Gastrocnemius medialis (tissue), 4 donors: ENCODE measurements around the gene CHN2. TPM values are rescaled to one million over a fixed set of nuclear protein-coding genes. Genes with fewer than 3 reads are reported as not detected.
A peak's percentile ranks its signal among the peaks of the same experiment; 100 is the strongest.

ENCODE experiments used
- ATAC-seq, 2 donors: fragments of 150-250 bp; one replicate each; pipeline ENCODE4 v1.9.1; 2016
- DNase-seq, 2 donors: peaks; one replicate each; pipeline ENCODE4 v3.0.0-alpha.2; 2019
- H3K27ac ChIP-seq, 4 donors: fragments of 200-600 bp; sonication (generic); 1 replicate in 1 of 4; 2 replicates in 3 of 4; pipeline ENCODE4 v1.5.1; 2016 to 2018; ENCODE audit warnings: mild to moderate bottlenecking in 2 of 4, moderate library complexity in 1 of 4
- H3K27me3 ChIP-seq, 3 donors: fragments of 200-600 bp; sonication (generic) in 2 of 3; 1 replicate in 1 of 3; 2 replicates in 2 of 3; pipeline versions ENCODE4 v1.5.1 to v1.6.0; 2016 to 2019; ENCODE audit warnings: mild to moderate bottlenecking in 1 of 3, moderate library complexity in 1 of 3
- H3K36me3 ChIP-seq, 2 donors: fragments of 200-600 bp; sonication (generic) in 1 of 2; one replicate each; pipeline ENCODE4 v1.5.1; 2017 to 2018
- H3K4me1 ChIP-seq, 2 donors: fragments of 200-600 bp; sonication (generic) in 1 of 2; one replicate each; pipeline ENCODE4 v1.5.1; 2016 to 2017; ENCODE audit warnings: mild to moderate bottlenecking in 2 of 2
- H3K4me3 ChIP-seq, 4 donors: fragments of 200-600 bp; sonication (generic) in 3 of 4; 1 replicate in 1 of 4; 2 replicates in 3 of 4; pipeline ENCODE4 v1.5.1; 2016 to 2019; ENCODE audit warnings: mild to moderate bottlenecking in 2 of 4
- H3K9me3 ChIP-seq, 3 donors: fragments of 200-600 bp; sonication (generic) in 2 of 3; 1 replicate in 1 of 3; 2 replicates in 2 of 3; pipeline ENCODE4 v1.5.1; 2016 to 2019
- CTCF ChIP-seq, 5 experiments: fragments of 450-650 bp in 3 of 5; fragments of 200-600 bp in 2 of 5; sonication (generic) in 2 of 5; IDR thresholded peaks in 4 of 5; conservative IDR thresholded peaks in 1 of 5; 1 replicate in 4 of 5; 2 replicates in 1 of 5; pipeline ENCODE4 v1.5.1; 2016 to 2019; ENCODE audit warnings: antibody characterized with exemption in 5 of 5, mild to moderate bottlenecking in 3 of 5, moderate library complexity in 3 of 5
- POLR2A ChIP-seq, 2 donors: fragments of 450-650 bp; IDR thresholded peaks; one replicate each; pipeline ENCODE4 v1.6.1; 2017; ENCODE audit warnings: antibody characterized with exemption in 2 of 2, mild to moderate bottlenecking in 2 of 2, moderate library complexity in 2 of 2
- in situ Hi-C, 4 donors: fragments of 200-750 bp; cut with MboI; loops; one replicate each; pipeline versions ENCODE4 v1.15.0 to v1.8.0; 2017; ENCODE audit warnings: low sequenced_read_pairs in 4 of 4
- intact Hi-C: fragments of 100-400 bp; cut with DNase I; formaldehyde crosslinking; loops from one replicate; pipeline ENCODE4 v1.15.1; 2023; ENCODE audit warnings: low total_unique reads
- total RNA-seq, 4 donors: library from RNA; depleted of rRNA; stranded (reverse); fragments of >200 nt; gene quantifications; one replicate each; pipeline versions ENCODE4 v1.1.0 to v1.2.3, GENCODE V29; 2016

CHN2 gene
- total RNA-seq, 4 donors from 2014 or later: 5.9 to 11.3 (median 8.2) TPM

GRCh38 chr7:29406366-29406765, 211.8 kb downstream of the CHN2 start:
- DNase-seq: no peak
- no peaks in the 10 kb centered on the region for H3K4me1 ChIP-seq
- H3K27ac ChIP-seq: no peak overlapping the region
- TF ChIP-seq CTCF (IDR thresholded peaks at IDR 0.05 in 4 of 5, conservative IDR thresholded peaks at IDR 0.05 in 1 of 5): no peak
- no peak for TF ChIP-seq POLR2A (IDR thresholded peaks at IDR 0.05)
- no peak for ATAC-seq
- no peaks in the 10 kb centered on the region for H3K9me3 ChIP-seq
- no peaks in the 10 kb centered on the region for H3K36me3 ChIP-seq
- in situ Hi-C loops: loop anchor here (5.0 to 25.0 kb wide), 7 partner anchors 212 to 484 kb away; partner anchors contain the start of gene CHN2 (in 2 of the 4)
- H3K4me3 ChIP-seq: no peak overlapping the region
- H3K27me3 ChIP-seq: no peaks in the 10 kb centered on the region
- intact Hi-C loops: loop anchor here (5.0 to 10.0 kb wide), 2 partner anchors 294 to 392 kb away; no protein-coding TSS in a partner anchor

GRCh38 chr7:29408841-29409243, 214.3 kb downstream of the CHN2 start:
- in situ Hi-C loops (loop anchor here (5.0 to 25.0 kb wide), 7 partner anchors 214 to 487 kb away; partner anchors contain the start of gene CHN2 (in 2 of the 4)), intact Hi-C loops (loop anchor here (1.0 to 10.0 kb wide), 4 partner anchors 220 to 487 kb away; no protein-coding TSS in a partner anchor)
- ATAC-seq: peak; percentile 51 to 59
- Histone ChIP-seq H3K4me3 (no peak overlapping the region), H3K27ac (no peak overlapping the region), H3K9me3 (no peaks in the 10 kb centered on the region), H3K27me3 (no peaks in the 10 kb centered on the region), H3K36me3 (no peaks in the 10 kb centered on the region), H3K4me1 (no peaks in the 10 kb centered on the region)
- peak; percentile 64 to 88 (median 80) for TF ChIP-seq CTCF (IDR thresholded peaks at IDR 0.05 in 4 of 5, conservative IDR thresholded peaks at IDR 0.05 in 1 of 5)
- TF ChIP-seq POLR2A (IDR thresholded peaks at IDR 0.05): no peak
- DNase-seq: no peak

GRCh38 chr7:29410996-29411395, 216.4 kb downstream of the CHN2 start:
- H3K27ac ChIP-seq: no peak overlapping the region
- in situ Hi-C loops (loop anchor here in 1 of 4 donors (25.0 kb wide), 1 partner anchor 224 kb away; the partner anchor contains the start of gene CHN2), intact Hi-C loops (no loop called here)
- H3K27me3 ChIP-seq: no peaks in the 10 kb centered on the region
- H3K4me1 ChIP-seq: no peaks in the 10 kb centered on the region
- H3K9me3 ChIP-seq: no peaks in the 10 kb centered on the region
- DNase-seq (no peak), ATAC-seq (no peak)
- TF ChIP-seq POLR2A (IDR thresholded peaks at IDR 0.05): no peak
- TF ChIP-seq CTCF (IDR thresholded peaks at IDR 0.05 in 4 of 5, conservative IDR thresholded peaks at IDR 0.05 in 1 of 5): no peak
- H3K4me3 ChIP-seq: no peak overlapping the region
- H3K36me3 ChIP-seq: no peaks in the 10 kb centered on the region

- H3K4me1 ChIP-seq: no peaks in the 10 kb centered on the region
- DNase-seq (no peak), ATAC-seq (no peak)
- H3K27me3 ChIP-seq: no peaks in the 10 kb centered on the region
- H3K9me3 ChIP-seq: no peaks in the 10 kb centered on the region
- intact Hi-C loops (no loop called here), in situ Hi-C loops (loop anchor here in 1 of 4 donors (25.0 kb wide), 1 partner anchor 226 kb away; the partner anchor contains the start of gene CHN2)
- no peak for TF ChIP-seq CTCF (IDR thresholded peaks at IDR 0.05 in 4 of 5, conservative IDR thresholded peaks at IDR 0.05 in 1 of 5)
- no peak for TF ChIP-seq POLR2A (IDR thresholded peaks at IDR 0.05)
- H3K27ac ChIP-seq: no peak overlapping the region
- no peak overlapping the region for H3K4me3 ChIP-seq
- no peaks in the 10 kb centered on the region for H3K36me3 ChIP-seq
These were observed 218.3 kb downstream of the CHN2 start for GRCh38 chr7:29412912-29413311.
